MCF 10A (cell line): ENCODE measurements around the gene TRMT61A. TPM values are rescaled to one million over a fixed set of nuclear protein-coding genes. Genes with fewer than 3 reads are reported as not detected.

Source experiments
- BruUV-seq: library from RNA; stranded (reverse); fragments of 400-500 nt; replicated peaks from 2 replicates; lab custom pipeline; 2021; lab: Mats Ljungman, UMichigan
- CTCF ChIA-PET: fragments of 300-600 bp; sonication (Branson Sonifier 250); formaldehyde crosslinking; extraction: SDS; loops from one replicate; lab custom pipeline; 2021; ENCODE audit warnings: antibody characterized with exemption, inconsistent platforms; lab: Yijun Ruan, JAX
- POLR2A ChIA-PET: fragments of 300-600, 350-650 bp; sonication (Branson Sonifier 250); formaldehyde crosslinking; extraction: SDS; loops from one replicate; lab custom pipeline; 2020; ENCODE audit warnings: antibody characterized with exemption, inconsistent platforms; lab: Yijun Ruan, JAX
- DNase-seq: peaks from one replicate; pipeline ENCODE4 v3.0.0-alpha.2; 2018; ENCODE audit not compliant: unreplicated experiment
- H3K27ac Mint-ChIP-seq: one replicate; pipeline ENCODE4 v1.8.0; 2022; ENCODE audit warnings: mild to moderate bottlenecking, low read depth, mixed read lengths; ENCODE audit not compliant: unreplicated experiment
- H3K27me3 Mint-ChIP-seq: one replicate; pipeline ENCODE4 v1.8.0; 2022; ENCODE audit warnings: mixed read lengths; ENCODE audit not compliant: insufficient read depth, unreplicated experiment
- H3K36me3 Mint-ChIP-seq: one replicate; pipeline ENCODE4 v1.8.0; 2022; ENCODE audit warnings: mild to moderate bottlenecking, moderate library complexity, mixed read lengths; ENCODE audit not compliant: insufficient read depth, unreplicated experiment
- H3K4me1 Mint-ChIP-seq: one replicate; pipeline ENCODE4 v1.8.0; 2022; ENCODE audit warnings: mixed read lengths; ENCODE audit not compliant: insufficient read depth, unreplicated experiment
- H3K4me3 Mint-ChIP-seq: one replicate; pipeline ENCODE4 v1.8.0; 2022; ENCODE audit warnings: mild to moderate bottlenecking, moderate library complexity, mixed read lengths; ENCODE audit not compliant: unreplicated experiment
- H3K9me3 Mint-ChIP-seq: one replicate; pipeline ENCODE4 v1.8.0; 2022; ENCODE audit warnings: mixed read lengths; ENCODE audit not compliant: unreplicated experiment
- intact Hi-C: fragments of 100-400 bp; cut with micrococcal nuclease; formaldehyde crosslinking; loops from 2 replicates; pipeline ENCODE4 v1.14.1; 2022
- total RNA-seq: library from RNA; stranded (reverse); gene quantifications from 2 replicates; pipeline ENCODE4 v1.2.3, GENCODE V29; 2022
- TF ChIP-seq, protein P1 (sequence below): fragments of 200-600 bp; IDR thresholded peaks from one replicate; pipeline ENCODE4 v1.8.0; 2022; ENCODE audit warnings: antibody characterized with exemption, mild to moderate bottlenecking; ENCODE audit not compliant: unreplicated experiment

TRMT61A gene
- total RNA-seq, 1 experiment from 2014 or later = 15.8 TPM

DNA sequence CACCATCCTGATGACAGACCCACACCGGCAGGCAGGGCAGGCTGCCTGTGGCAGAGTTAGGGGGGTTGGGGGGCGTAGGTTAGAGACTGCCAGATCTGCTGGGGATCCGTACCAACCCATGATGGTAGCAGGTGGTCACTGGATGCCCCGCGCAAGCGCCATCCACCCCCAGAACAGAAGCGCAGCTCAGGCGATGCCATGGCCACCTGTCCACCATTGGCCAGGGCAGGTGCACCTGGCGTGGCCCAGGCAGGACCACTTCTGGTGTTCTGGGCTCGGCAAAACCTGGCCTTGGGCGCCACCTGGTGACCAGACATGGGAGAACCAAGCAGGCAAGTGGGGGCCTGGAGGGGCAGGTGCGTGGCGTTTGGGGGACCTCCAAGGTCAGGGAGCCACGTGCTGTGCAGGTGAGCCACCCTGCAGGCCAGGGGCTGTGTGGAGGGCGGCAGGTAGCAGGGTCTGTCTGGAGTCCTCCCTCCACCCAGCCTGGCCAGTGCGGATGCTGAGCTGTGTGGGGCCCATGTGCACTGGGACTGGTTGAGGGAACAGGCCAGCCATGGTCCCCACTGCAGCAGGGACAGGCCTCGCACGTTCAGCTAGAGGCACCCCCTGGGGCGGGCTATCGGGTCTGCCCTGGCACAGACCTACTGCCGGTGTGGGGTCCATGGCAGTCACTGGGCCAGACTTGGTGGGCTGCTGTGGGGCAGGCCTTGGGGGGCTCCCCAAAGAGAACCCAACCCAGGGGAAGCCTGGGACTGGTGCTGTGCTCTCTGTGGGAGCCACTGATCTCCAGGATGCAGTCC, 17.9 kb downstream of the TRMT61A start:
- H3K4me3 Mint-ChIP-seq = no peak overlapping the region
- no peaks in the 10 kb centered on the region for H3K9me3 Mint-ChIP-seq
- intact Hi-C loops = loop anchor here (1.0 kb wide), 2 partner anchors 29 to 47 kb away; no protein-coding TSS in a partner anchor
- no peaks in the 10 kb centered on the region for H3K27me3 Mint-ChIP-seq
- ChIA-PET POLR2A (interaction anchor here (0.6 kb wide), 1 partner anchor 14 kb away, joined by 3 read pairs; no protein-coding TSS in a partner anchor), CTCF (interaction anchor here (0.5 to 10.7 kb wide), 18 partner anchors 8 to 202 kb away, joined by 3 to 126 read pairs (median 4); partner anchors contain the start of gene TRMT61A)
- peaks cover 5% of the 10 kb centered on the region for H3K36me3 Mint-ChIP-seq
- no TSS peak for BruUV-seq
- peaks cover 6% of the 10 kb centered on the region for H3K4me1 Mint-ChIP-seq
- DNase-seq = peak; percentile 67
- H3K27ac Mint-ChIP-seq = no peak overlapping the region
- TF ChIP-seq, protein P1, sequence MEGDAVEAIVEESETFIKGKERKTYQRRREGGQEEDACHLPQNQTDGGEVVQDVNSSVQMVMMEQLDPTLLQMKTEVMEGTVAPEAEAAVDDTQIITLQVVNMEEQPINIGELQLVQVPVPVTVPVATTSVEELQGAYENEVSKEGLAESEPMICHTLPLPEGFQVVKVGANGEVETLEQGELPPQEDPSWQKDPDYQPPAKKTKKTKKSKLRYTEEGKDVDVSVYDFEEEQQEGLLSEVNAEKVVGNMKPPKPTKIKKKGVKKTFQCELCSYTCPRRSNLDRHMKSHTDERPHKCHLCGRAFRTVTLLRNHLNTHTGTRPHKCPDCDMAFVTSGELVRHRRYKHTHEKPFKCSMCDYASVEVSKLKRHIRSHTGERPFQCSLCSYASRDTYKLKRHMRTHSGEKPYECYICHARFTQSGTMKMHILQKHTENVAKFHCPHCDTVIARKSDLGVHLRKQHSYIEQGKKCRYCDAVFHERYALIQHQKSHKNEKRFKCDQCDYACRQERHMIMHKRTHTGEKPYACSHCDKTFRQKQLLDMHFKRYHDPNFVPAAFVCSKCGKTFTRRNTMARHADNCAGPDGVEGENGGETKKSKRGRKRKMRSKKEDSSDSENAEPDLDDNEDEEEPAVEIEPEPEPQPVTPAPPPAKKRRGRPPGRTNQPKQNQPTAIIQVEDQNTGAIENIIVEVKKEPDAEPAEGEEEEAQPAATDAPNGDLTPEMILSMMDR = peak; percentile 98

- BruUV-seq = no TSS peak
- Mint-ChIP-seq H3K27ac (no peak overlapping the region), H3K9me3 (no peaks in the 10 kb centered on the region), H3K36me3 (no peaks in the 10 kb centered on the region), H3K27me3 (no peaks in the 10 kb centered on the region), H3K4me1 (peaks cover 11% of the 10 kb centered on the region), H3K4me3 (no peak overlapping the region)
- POLR2A ChIA-PET = interaction anchor here (0.6 kb wide), 1 partner anchor 14 kb away, joined by 3 read pairs; no protein-coding TSS in a partner anchor
- DNase-seq = no peak
- TF ChIP-seq, protein P1 = no peak
- CTCF ChIA-PET = interaction anchor here (0.5 to 10.7 kb wide), 18 partner anchors 9 to 189 kb away, joined by 3 to 126 read pairs (median 4); partner anchors contain the start of gene TRMT61A
- intact Hi-C loops = no loop called here
These were observed 18.5 kb downstream of the TRMT61A start for GRCh38 chr14:103547455-103547940.

GRCh38 chr14:103547941-103548462, 19.0 kb downstream of the TRMT61A start:
- BruUV-seq = no TSS peak
- Mint-ChIP-seq H3K9me3 (no peaks in the 10 kb centered on the region), H3K36me3 (peaks cover 1% of the 10 kb centered on the region), H3K4me1 (peaks cover 16% of the 10 kb centered on the region), H3K4me3 (no peak overlapping the region), H3K27me3 (no peaks in the 10 kb centered on the region), H3K27ac (no peak overlapping the region)
- ChIA-PET CTCF (interaction anchor here (0.7 to 10.7 kb wide), 7 partner anchors 9 to 135 kb away, joined by 3 to 126 read pairs (median 4); partner anchors contain the start of gene TRMT61A), POLR2A (no interaction called here)
- TF ChIP-seq, protein P1 = no peak
- DNase-seq = no peak
- intact Hi-C loops = no loop called here
